RWPE2 (cell line): Measurements from ENCODE around the gene CRYBA4.

Experiments used
- ATAC-seq: fragments of 200-7000 bp; cut with Tn5 transposase; 3 replicates; pipeline ENCODE4 v1.9.1; 2021; ENCODE audit warnings: low read depth
- DNase-seq: peaks from one replicate; pipeline ENCODE4 v3.0.0-alpha.2; 2020; ENCODE audit warnings: low spot score
- H3K27ac ChIP-seq: fragments of 450-650 bp; 2 replicates; pipeline ENCODE4 v1.5.1; 2017; ENCODE audit warnings: mild to moderate bottlenecking; ENCODE audit not compliant: poor library complexity, severe bottlenecking
- H3K27me3 ChIP-seq: fragments of 250-450 bp; sonication (Bioruptor Pico); 2 replicates; pipeline ENCODE4 v1.5.1; 2021; ENCODE audit warnings: mild to moderate bottlenecking, moderate library complexity; ENCODE audit not compliant: insufficient read depth, poor library complexity, severe bottlenecking
- H3K36me3 ChIP-seq: fragments of 250-450 bp; sonication (Bioruptor Pico); 2 replicates; pipeline ENCODE4 v1.5.1; 2020; ENCODE audit warnings: low read depth, mild to moderate bottlenecking, moderate library complexity
- H3K4me1 ChIP-seq: fragments of 250-450 bp; sonication (Bioruptor Pico); 2 replicates; pipeline ENCODE4 v1.5.1; 2021; ENCODE audit warnings: mild to moderate bottlenecking, moderate library complexity; ENCODE audit not compliant: insufficient read depth, poor library complexity, severe bottlenecking
- H3K4me3 ChIP-seq: fragments of 250-450 bp; sonication (Bioruptor Pico); 2 replicates; pipeline ENCODE4 v1.5.1; 2021; ENCODE audit warnings: mild to moderate bottlenecking, moderate library complexity; ENCODE audit not compliant: severe bottlenecking
- H3K9me3 ChIP-seq: fragments of 250-450 bp; sonication (Bioruptor Pico); 2 replicates; pipeline ENCODE4 v1.5.1; 2021; ENCODE audit warnings: mild to moderate bottlenecking, moderate library complexity; ENCODE audit not compliant: severe bottlenecking
- CTCF ChIP-seq: fragments of 450-650 bp; IDR thresholded peaks from one replicate; pipeline ENCODE4 v1.5.1; 2017; ENCODE audit warnings: mild to moderate bottlenecking, moderate library complexity; ENCODE audit not compliant: poor library complexity, severe bottlenecking

CRYBA4 gene

GRCh38 chr22:26629988-26630761 lies 8.4 kb downstream of the CRYBA4 start:
- H3K27me3 ChIP-seq, result no peaks in the 10 kb centered on the region
- ATAC-seq (no peak), DNase-seq (no peak)
- H3K4me1 ChIP-seq, result no peaks in the 10 kb centered on the region
- H3K36me3 ChIP-seq, result no peaks in the 10 kb centered on the region
- no peaks in the 10 kb centered on the region for H3K9me3 ChIP-seq
- TF ChIP-seq CTCF, result no peak
- no peak overlapping the region for H3K4me3 ChIP-seq
- no peak overlapping the region for H3K27ac ChIP-seq

- TF ChIP-seq CTCF, result no peak
Observed at GRCh38 chr22:26631282-26631681, 9.5 kb downstream of the CRYBA4 start.

GRCh38 chr22:26632422-26633155 lies 10.8 kb downstream of the CRYBA4 start:
- Histone ChIP-seq H3K4me1 (no peaks in the 10 kb centered on the region), H3K27ac (no peak overlapping the region), H3K36me3 (no peaks in the 10 kb centered on the region), H3K9me3 (no peaks in the 10 kb centered on the region), H3K4me3 (no peak overlapping the region), H3K27me3 (no peaks in the 10 kb centered on the region)
- no peak for DNase-seq
- ATAC-seq, result no peak
- no peak for TF ChIP-seq CTCF

More at GRCh38 chr22:26631282-26631681, 9.5 kb downstream of the CRYBA4 start:
- Histone ChIP-seq H3K9me3 (no peaks in the 10 kb centered on the region), H3K36me3 (no peaks in the 10 kb centered on the region), H3K27ac (no peak overlapping the region), H3K4me1 (no peaks in the 10 kb centered on the region), H3K4me3 (no peak overlapping the region), H3K27me3 (no peaks in the 10 kb centered on the region)
- no peak for DNase-seq
- no peak for ATAC-seq

GRCh38 chr22:26634189-26634588 lies 12.4 kb downstream of the CRYBA4 start:
- DNase-seq, result no peak
- Histone ChIP-seq H3K4me1 (no peaks in the 10 kb centered on the region), H3K4me3 (no peak overlapping the region), H3K36me3 (no peaks in the 10 kb centered on the region), H3K27ac (no peak overlapping the region), H3K9me3 (no peaks in the 10 kb centered on the region), H3K27me3 (no peaks in the 10 kb centered on the region)
- no peak for TF ChIP-seq CTCF
- ATAC-seq, result no peak

- no peaks in the 10 kb centered on the region for H3K4me1 ChIP-seq
- H3K36me3 ChIP-seq, result no peaks in the 10 kb centered on the region
- no peak overlapping the region for H3K27ac ChIP-seq
- no peaks in the 10 kb centered on the region for H3K9me3 ChIP-seq
- TF ChIP-seq CTCF, result no peak
- no peaks in the 10 kb centered on the region for H3K27me3 ChIP-seq
- no peak overlapping the region for H3K4me3 ChIP-seq
- no peak for ATAC-seq
- DNase-seq, result no peak
Observed at GRCh38 chr22:26635117-26635516, 13.4 kb downstream of the CRYBA4 start.
